Activated CD8-positive, alpha-beta memory T cell treated with anti-CD3 and anti-CD28 coated beads for 36 hours (primary cell): ENCODE results near the gene SYNDIG1. TPM values are rescaled to one million over a fixed set of nuclear protein-coding genes. Genes with fewer than 3 reads are reported as not detected.

ENCODE experiments used
- CTCF ChIA-PET: fragments of 350-600 bp; sonication (Branson Sonifier 250); formaldehyde crosslinking; loops from one replicate; lab custom pipeline; 2021; ENCODE audit warnings: antibody characterized with exemption; lab: Charles Lee
- POLR2A ChIA-PET: fragments of 350-600 bp; sonication (Branson Sonifier 250); formaldehyde crosslinking; loops from one replicate; lab custom pipeline; 2021; ENCODE audit warnings: antibody characterized with exemption; lab: Charles Lee
- total RNA-seq, 2 experiments: library from RNA; stranded (reverse); gene quantifications; one replicate each; pipeline ENCODE4 v1.2.3, GENCODE V29; 2021

SYNDIG1 gene
- total RNA-seq, 2 experiments from 2014 or later: not detected

GRCh38 chr20:24589815-24590177 lies 120.4 kb downstream of the SYNDIG1 start:
- ChIA-PET POLR2A (no interaction called here), CTCF (no interaction called here)

- ChIA-PET CTCF (no interaction called here), POLR2A (no interaction called here)
These were observed 121.0 kb downstream of the SYNDIG1 start for GRCh38 chr20:24590178-24590982.

- ChIA-PET CTCF (no interaction called here), POLR2A (no interaction called here)
These were observed 127.6 kb downstream of the SYNDIG1 start for GRCh38 chr20:24597051-24597450.

DNA sequence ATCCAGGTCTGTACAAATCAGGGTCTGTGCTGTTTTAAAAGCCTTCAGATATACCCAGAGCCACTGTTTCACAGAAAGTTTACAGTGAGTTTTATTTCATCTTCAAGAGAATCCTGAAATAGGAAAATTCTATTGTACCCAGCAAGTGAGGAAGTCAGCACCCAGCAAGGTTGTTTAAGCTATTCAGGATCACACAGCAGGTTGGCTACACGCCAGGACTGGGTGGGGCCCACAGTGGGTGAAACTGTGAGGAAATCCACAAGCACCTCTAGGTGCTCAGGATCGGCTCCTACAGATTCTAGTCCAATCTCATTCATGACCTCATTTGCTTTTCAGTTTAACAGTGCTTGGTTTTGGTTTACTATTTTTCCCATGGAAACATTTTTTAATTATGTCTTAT lies 128.9 kb downstream of the SYNDIG1 start:
- ChIA-PET CTCF (no interaction called here), POLR2A (no interaction called here)

DNA sequence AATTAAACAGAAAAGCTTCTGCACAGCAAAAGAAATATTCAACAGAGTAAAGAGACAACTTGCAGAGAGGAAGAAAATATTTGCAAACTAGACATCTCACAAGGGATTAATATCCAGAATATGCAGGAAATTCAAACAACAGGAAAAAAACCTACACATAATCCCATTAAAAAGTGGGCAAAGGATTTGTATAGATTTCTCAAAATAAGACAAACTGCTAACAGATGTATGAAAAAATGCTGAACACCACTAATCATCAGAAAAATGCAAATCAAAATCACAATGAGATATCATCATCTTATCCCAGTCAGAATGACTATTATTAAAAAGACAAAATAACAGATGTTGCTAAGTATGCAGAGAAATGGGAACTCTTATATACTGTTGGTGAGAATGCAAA lies 129.6 kb downstream of the SYNDIG1 start:
- ChIA-PET POLR2A (no interaction called here), CTCF (no interaction called here)

GRCh38 chr20:24600012-24600411 lies 130.6 kb downstream of the SYNDIG1 start:
- CTCF ChIA-PET: no interaction called here
- POLR2A ChIA-PET: no interaction called here

DNA sequence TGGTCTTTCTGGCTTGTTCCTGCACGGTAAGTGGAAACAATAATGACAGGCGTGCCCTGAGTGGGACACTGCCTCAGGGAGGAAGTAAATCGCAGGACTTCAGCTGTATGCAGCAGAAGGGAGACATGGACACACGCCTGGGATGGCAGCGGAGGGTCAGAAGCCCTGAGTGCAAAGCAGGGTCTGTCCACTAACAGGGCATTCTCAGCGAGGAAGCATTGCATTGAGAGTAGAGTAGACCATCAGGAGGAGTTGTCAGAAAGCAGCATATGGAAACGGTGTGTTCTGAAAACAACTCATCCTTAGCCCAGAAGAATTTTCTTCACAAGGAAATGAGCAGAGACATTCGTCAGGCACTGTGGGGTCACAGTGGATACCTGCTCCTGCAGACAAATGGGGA lies 134.0 kb downstream of the SYNDIG1 start:
- CTCF ChIA-PET: no interaction called here
- POLR2A ChIA-PET: no interaction called here

GRCh38 chr20:24604966-24605665 lies 135.7 kb downstream of the SYNDIG1 start:
- ChIA-PET CTCF (no interaction called here), POLR2A (no interaction called here)

- POLR2A ChIA-PET: no interaction called here
- CTCF ChIA-PET: no interaction called here
These were observed 136.6 kb downstream of the SYNDIG1 start for GRCh38 chr20:24605937-24606455.

DNA sequence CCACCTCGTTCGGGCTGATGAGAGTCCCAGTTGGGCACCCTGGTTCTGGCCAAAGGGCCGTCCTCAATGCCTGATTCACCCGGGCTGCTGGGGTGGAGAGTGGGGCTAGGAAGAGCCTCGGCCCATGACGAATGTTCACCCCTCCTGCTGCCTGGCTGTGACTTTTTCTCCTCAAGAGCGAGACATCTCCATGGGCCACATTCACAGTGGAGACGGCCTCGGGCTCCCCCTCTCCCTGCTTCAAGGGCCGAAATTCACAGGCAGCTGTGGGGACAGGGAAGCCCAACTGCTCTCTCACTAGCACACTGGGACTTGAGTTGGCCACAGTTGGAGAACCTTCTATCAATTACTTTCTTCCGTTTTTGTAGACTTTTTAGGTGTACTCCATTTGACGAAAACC lies 138.0 kb downstream of the SYNDIG1 start:
- ChIA-PET CTCF (no interaction called here), POLR2A (no interaction called here)

DNA sequence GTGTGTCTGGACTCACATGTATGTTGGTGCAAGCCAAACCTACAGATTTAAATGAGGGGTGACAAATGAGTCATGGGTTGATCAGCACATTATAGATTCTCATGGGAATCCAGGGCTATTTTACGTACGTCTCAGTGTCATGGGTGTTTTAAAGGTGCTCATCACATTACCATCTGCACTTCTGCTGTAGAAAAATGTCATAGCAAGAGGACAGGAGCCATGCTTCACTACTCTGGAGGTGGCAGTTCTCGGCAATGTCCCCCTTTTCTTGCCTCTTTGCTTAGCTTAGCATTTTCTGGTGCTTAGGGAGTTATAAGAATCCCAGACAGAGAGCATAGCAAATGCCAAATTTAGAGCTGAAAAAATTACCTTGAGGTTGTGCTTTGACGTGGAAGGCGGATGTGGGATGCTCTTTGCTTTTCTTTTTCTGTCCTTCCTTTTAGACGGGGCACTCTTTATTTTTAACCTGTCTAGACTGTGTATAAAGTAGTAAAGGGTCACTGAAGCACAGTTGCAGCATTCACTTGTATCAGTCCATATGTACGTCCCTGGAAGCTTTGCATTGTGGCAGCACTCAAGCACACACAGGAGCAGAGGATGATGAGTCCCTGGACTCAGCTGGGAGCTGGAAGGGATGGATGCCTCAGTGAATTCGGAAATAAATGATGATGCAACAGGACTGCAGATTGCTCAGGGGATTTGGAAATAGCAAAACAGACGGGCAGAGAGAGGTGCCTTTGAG lies 139.7 kb downstream of the SYNDIG1 start:
- POLR2A ChIA-PET: no interaction called here
- CTCF ChIA-PET: no interaction called here

- POLR2A ChIA-PET: no interaction called here
- CTCF ChIA-PET: no interaction called here
These were observed 140.3 kb downstream of the SYNDIG1 start for GRCh38 chr20:24609757-24610156.

DNA sequence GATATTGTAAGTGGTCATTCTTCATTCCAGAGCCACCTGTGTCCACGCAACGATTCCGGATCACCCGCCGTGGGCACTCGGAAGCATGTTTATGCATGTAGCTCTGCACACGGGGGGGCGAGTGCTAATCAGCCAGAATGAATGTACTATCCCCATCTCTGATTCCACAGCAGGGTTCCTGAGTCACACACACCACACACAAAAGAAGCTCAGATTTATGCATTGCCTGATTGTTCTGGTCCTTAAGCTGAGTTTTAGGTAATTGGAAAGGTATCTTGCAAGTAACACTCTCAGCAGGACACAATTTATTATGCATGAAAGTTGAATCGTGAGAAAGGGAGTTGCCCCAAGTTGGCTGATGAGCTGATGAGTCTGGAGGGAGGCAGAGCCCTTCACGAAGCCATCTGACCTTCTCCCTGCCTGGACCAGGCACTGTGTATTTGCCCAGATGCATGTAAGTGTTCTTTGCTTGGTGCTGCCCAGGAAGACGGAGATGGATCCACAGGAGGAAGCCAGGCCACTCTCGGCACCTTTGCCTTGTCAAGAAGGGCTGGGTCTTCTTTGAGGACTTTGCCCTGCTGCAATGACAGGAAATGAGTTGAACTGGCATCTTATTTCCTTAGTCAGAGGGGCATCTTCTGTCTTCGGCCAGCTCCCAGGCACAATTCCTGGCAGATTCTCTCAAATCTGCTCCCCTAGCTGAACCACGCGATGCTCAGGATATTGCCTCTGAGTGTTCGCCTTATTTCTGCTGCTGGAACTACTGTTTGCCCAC lies 141.1 kb downstream of the SYNDIG1 start:
- CTCF ChIA-PET: no interaction called here

GRCh38 chr20:24611360-24612140 lies 142.1 kb downstream of the SYNDIG1 start:
- ChIA-PET POLR2A (no interaction called here), CTCF (no interaction called here)

More for the DNA sequence above, 141.1 kb downstream of the SYNDIG1 start:
- POLR2A ChIA-PET: no interaction called here

GRCh38 chr20:24612799-24613775 lies 143.7 kb downstream of the SYNDIG1 start:
- POLR2A ChIA-PET: no interaction called here
- CTCF ChIA-PET: no interaction called here

- CTCF ChIA-PET: no interaction called here
- POLR2A ChIA-PET: no interaction called here
These were observed 144.9 kb downstream of the SYNDIG1 start for GRCh38 chr20:24614341-24614740.

GRCh38 chr20:24615353-24615752 lies 145.9 kb downstream of the SYNDIG1 start:
- POLR2A ChIA-PET: no interaction called here

More at GRCh38 chr20:24615353-24615752, 145.9 kb downstream of the SYNDIG1 start:
- CTCF ChIA-PET: no interaction called here
